Natural killer cell (primary cell): ENCODE results near the gene TMEM51. TPM values are rescaled to one million over a fixed set of nuclear protein-coding genes. Genes with fewer than 3 reads are reported as not detected.

ENCODE experiments used
- ATAC-seq, 3 donors: fragments of 150-1000 bp in 2 of 3; fragments of 200-7000 bp in 1 of 3; cut with Tn5 transposase; 1 replicate in 1 of 3; 2 replicates in 2 of 3; pipeline ENCODE4 v1.10.0; 2021; ENCODE audit warnings: mild to moderate bottlenecking in 2 of 3, moderate library complexity in 2 of 3
- DNase-seq, 2 donors: peaks; one replicate each; pipeline versions ENCODE4 v3.0.0 to v3.0.0-alpha.2; 2013 to 2021; ENCODE audit warnings: mixed read lengths in 1 of 2
- H3K27ac ChIP-seq: one replicate; pipeline ENCODE4 v1.5.1; 2013; ENCODE audit warnings: mild to moderate bottlenecking, low read length
- H3K27me3 ChIP-seq: one replicate; pipeline ENCODE4 v1.6.1; 2013; ENCODE audit warnings: low read length; ENCODE audit not compliant: control insufficient read depth, insufficient read depth
- H3K36me3 ChIP-seq: one replicate; pipeline ENCODE4 v1.6.1; 2013; ENCODE audit warnings: low read length; ENCODE audit not compliant: control insufficient read depth, insufficient read depth
- H3K4me1 ChIP-seq: one replicate; pipeline ENCODE4 v1.6.1; 2013; ENCODE audit warnings: low read length; ENCODE audit not compliant: control insufficient read depth, insufficient read depth
- H3K4me3 ChIP-seq: one replicate; pipeline ENCODE4 v1.5.1; 2013; ENCODE audit warnings: low read length
- H3K9me3 ChIP-seq: one replicate; pipeline ENCODE4 v1.6.1; 2013; ENCODE audit warnings: low read length; ENCODE audit not compliant: control insufficient read depth, insufficient read depth
- H3K27ac Mint-ChIP-seq, 2 donors: one replicate each; pipeline ENCODE4 v1.8.0; 2022; ENCODE audit warnings: mild to moderate bottlenecking in 2 of 2, mixed read lengths in 2 of 2, moderate library complexity in 1 of 2
- H3K27me3 Mint-ChIP-seq, 2 donors: one replicate each; pipeline ENCODE4 v1.8.0; 2022; ENCODE audit warnings: low read depth in 2 of 2, mixed read lengths in 2 of 2
- H3K36me3 Mint-ChIP-seq: one replicate; pipeline ENCODE4 v1.8.0; 2022; ENCODE audit warnings: mixed read lengths
- H3K4me1 Mint-ChIP-seq, 2 donors: one replicate each; pipeline ENCODE4 v1.8.0; 2022; ENCODE audit warnings: mixed read lengths in 2 of 2
- H3K4me3 Mint-ChIP-seq: one replicate; pipeline ENCODE4 v1.8.0; 2022; ENCODE audit warnings: mild to moderate bottlenecking, moderate library complexity, mixed read lengths
- H3K9me3 Mint-ChIP-seq, 2 donors: one replicate each; pipeline ENCODE4 v1.8.0; 2022; ENCODE audit warnings: mixed read lengths in 2 of 2
- WGBS: methylation state at CpG from one replicate; pipeline ENCODE4 v1.1.7; 2013; ENCODE audit warnings: missing lambda C conversion rate; ENCODE audit not compliant: insufficient coverage; 5-methylcytosine and 5-hydroxymethylcytosine counted together
- intact Hi-C: fragments of 100-400 bp; cut with micrococcal nuclease; formaldehyde crosslinking; loops from one replicate; pipeline ENCODE4 v1.14.2; 2022
- total RNA-seq, 4 donors: library from RNA; stranded (reverse); fragments of 120-200 nt in 1 of 4; gene quantifications; one replicate each; pipeline versions ENCODE4 v1.2.3 to v1.2.4, GENCODE V29; 2013 to 2022
- TF ChIP-seq, protein P1 (sequence below): fragments of 200-600 bp; IDR thresholded peaks from one replicate; pipeline ENCODE4 v1.8.0; 2022; ENCODE audit warnings: antibody characterized with exemption

Gene TMEM51
- total RNA-seq, 3 donors from 2014 or later (not counting 1 experiment from before 2014, with no cell fraction given) = not detected

DNA sequence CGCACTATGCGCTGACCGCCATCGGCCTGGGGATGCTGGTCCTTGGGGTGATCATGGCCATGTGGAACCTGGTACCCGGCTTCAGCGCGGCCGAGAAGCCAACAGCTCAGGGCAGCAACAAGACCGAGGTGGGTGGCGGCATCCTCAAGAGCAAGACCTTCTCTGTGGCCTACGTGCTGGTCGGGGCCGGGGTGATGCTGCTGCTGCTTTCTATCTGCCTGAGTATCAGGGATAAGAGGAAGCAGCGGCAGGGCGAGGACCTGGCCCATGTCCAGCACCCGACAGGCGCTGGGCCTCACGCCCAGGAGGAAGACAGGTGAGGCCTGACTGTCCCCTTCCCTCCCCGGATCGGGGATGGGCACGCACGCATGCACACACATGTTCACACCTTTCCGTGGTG, 61.6 kb downstream of the TMEM51 start:
- Mint-ChIP-seq H3K36me3 (no peaks in the 10 kb centered on the region), H3K9me3 (no peaks in the 10 kb centered on the region), H3K27ac (no peak overlapping the region), H3K4me1 (peaks cover 25% of the 10 kb centered on the region in 2 donors), H3K4me3 (no peak overlapping the region), H3K27me3 (no peaks in the 10 kb centered on the region)
- DNase-seq = no peak
- no peak overlapping the region for H3K4me3 ChIP-seq
- H3K27ac ChIP-seq = no peak overlapping the region
- intact Hi-C loops = no loop called here
- 94% methylated on average over 23 of the region's 23 CpGs for WGBS
- no peaks in the 10 kb centered on the region for H3K27me3 ChIP-seq
- H3K4me1 ChIP-seq = peaks cover 14% of the 10 kb centered on the region
- ATAC-seq = no peak
- H3K36me3 ChIP-seq = no peaks in the 10 kb centered on the region
- no peaks in the 10 kb centered on the region for H3K9me3 ChIP-seq
- TF ChIP-seq, protein P1, sequence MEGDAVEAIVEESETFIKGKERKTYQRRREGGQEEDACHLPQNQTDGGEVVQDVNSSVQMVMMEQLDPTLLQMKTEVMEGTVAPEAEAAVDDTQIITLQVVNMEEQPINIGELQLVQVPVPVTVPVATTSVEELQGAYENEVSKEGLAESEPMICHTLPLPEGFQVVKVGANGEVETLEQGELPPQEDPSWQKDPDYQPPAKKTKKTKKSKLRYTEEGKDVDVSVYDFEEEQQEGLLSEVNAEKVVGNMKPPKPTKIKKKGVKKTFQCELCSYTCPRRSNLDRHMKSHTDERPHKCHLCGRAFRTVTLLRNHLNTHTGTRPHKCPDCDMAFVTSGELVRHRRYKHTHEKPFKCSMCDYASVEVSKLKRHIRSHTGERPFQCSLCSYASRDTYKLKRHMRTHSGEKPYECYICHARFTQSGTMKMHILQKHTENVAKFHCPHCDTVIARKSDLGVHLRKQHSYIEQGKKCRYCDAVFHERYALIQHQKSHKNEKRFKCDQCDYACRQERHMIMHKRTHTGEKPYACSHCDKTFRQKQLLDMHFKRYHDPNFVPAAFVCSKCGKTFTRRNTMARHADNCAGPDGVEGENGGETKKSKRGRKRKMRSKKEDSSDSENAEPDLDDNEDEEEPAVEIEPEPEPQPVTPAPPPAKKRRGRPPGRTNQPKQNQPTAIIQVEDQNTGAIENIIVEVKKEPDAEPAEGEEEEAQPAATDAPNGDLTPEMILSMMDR = no peak

GRCh38 chr1:15217654-15218053, 64.1 kb downstream of the TMEM51 start:
- H3K4me1 ChIP-seq = peaks cover 14% of the 10 kb centered on the region
- no peaks in the 10 kb centered on the region for H3K9me3 ChIP-seq
- Mint-ChIP-seq H3K36me3 (no peaks in the 10 kb centered on the region), H3K4me3 (no peak overlapping the region), H3K27ac (peak overlapping the region in 1 of 2 donors; percentile 61), H3K9me3 (no peaks in the 10 kb centered on the region), H3K4me1 (peaks cover 25% of the 10 kb centered on the region in 2 donors), H3K27me3 (peaks cover 0 to 13% of the 10 kb centered on the region in 2 donors)
- DNase-seq (no peak), ATAC-seq (no peak)
- TF ChIP-seq, protein P1 = no peak
- H3K27ac ChIP-seq = no peak overlapping the region
- intact Hi-C loops = no loop called here
- H3K27me3 ChIP-seq = no peaks in the 10 kb centered on the region
- H3K4me3 ChIP-seq = no peak overlapping the region
- WGBS = 75% methylated on average over 1 of the region's 1 CpG
- no peaks in the 10 kb centered on the region for H3K36me3 ChIP-seq

GRCh38 chr1:15218287-15219279, 65.0 kb downstream of the TMEM51 start:
- Mint-ChIP-seq H3K27me3 (peaks cover 0 to 13% of the 10 kb centered on the region in 2 donors), H3K4me1 (peaks cover 25% of the 10 kb centered on the region in 2 donors), H3K27ac (peak overlapping the region; percentile 21 to 61), H3K36me3 (no peaks in the 10 kb centered on the region), H3K4me3 (peak overlapping the region; percentile 17), H3K9me3 (no peaks in the 10 kb centered on the region)
- Histone ChIP-seq H3K4me1 (peaks cover 14% of the 10 kb centered on the region), H3K9me3 (no peaks in the 10 kb centered on the region), H3K36me3 (no peaks in the 10 kb centered on the region), H3K27ac (no peak overlapping the region), H3K4me3 (no peak overlapping the region), H3K27me3 (no peaks in the 10 kb centered on the region)
- DNase-seq (peak in 1 of 2 donors; percentile 17), ATAC-seq (peak; percentile 34 to 77 (median 73))
- WGBS = 59% methylated on average over 6 of the region's 6 CpGs
- TF ChIP-seq, protein P1 = no peak
- intact Hi-C loops = no loop called here
